NCI-H446 treated with DMSO at 0.1 percent for 48 hours (cell line): ENCODE measurements around the gene COL4A1.

Experiments used
- DNase-seq: peaks from one replicate; lab custom pipeline; 2025; lab: John Stamatoyannopoulos, UW

Gene COL4A1

GRCh38 chr13:110258876-110259631, 47.9 kb downstream of the COL4A1 start:
- no peak for DNase-seq

GRCh38 chr13:110257408-110257807, 49.5 kb downstream of the COL4A1 start:
- no peak for DNase-seq

- no peak for DNase-seq
These were observed 50.6 kb downstream of the COL4A1 start for GRCh38 chr13:110256126-110256905.

GRCh38 chr13:110254751-110255553, 52.0 kb downstream of the COL4A1 start:
- no peak for DNase-seq

- no peak for DNase-seq
These were observed 52.7 kb downstream of the COL4A1 start for GRCh38 chr13:110254151-110254679.

- no peak for DNase-seq
These were observed 55.7 kb downstream of the COL4A1 start for GRCh38 chr13:110251193-110251819.

- no peak for DNase-seq
These were observed 56.6 kb downstream of the COL4A1 start for GRCh38 chr13:110250258-110250891.

GRCh38 chr13:110249326-110249725, 57.6 kb downstream of the COL4A1 start:
- no peak for DNase-seq

GRCh38 chr13:110248449-110249143, 58.4 kb downstream of the COL4A1 start:
- no peak for DNase-seq

GRCh38 chr13:110246530-110246929, 60.4 kb downstream of the COL4A1 start:
- DNase-seq = no peak

GRCh38 chr13:110245416-110245899, 61.5 kb downstream of the COL4A1 start:
- DNase-seq = no peak

- DNase-seq = no peak
These were observed 62.0 kb downstream of the COL4A1 start for GRCh38 chr13:110244976-110245375.

GRCh38 chr13:110244071-110244830, 62.7 kb downstream of the COL4A1 start:
- DNase-seq = no peak

- no peak for DNase-seq
These were observed 64.3 kb downstream of the COL4A1 start for GRCh38 chr13:110242615-110243014.

GRCh38 chr13:110240943-110241342, 66.0 kb downstream of the COL4A1 start:
- no peak for DNase-seq

GRCh38 chr13:110240352-110240751, 66.6 kb downstream of the COL4A1 start:
- no peak for DNase-seq

- DNase-seq = no peak
These were observed 67.5 kb downstream of the COL4A1 start for GRCh38 chr13:110239280-110240125.

- DNase-seq = no peak
These were observed 68.2 kb downstream of the COL4A1 start for GRCh38 chr13:110238818-110239195.
